KOPT-K1 (cell line): ENCODE measurements around the gene OSBPL5.

Experiments
- H3K27ac ChIP-seq: fragments of 200-600 bp; sonication (generic); 2 replicates; pipeline ENCODE4 v1.5.1; 2016; ENCODE audit warnings: antibody characterized with exemption, mild to moderate bottlenecking, low read depth, low read length; ENCODE audit not compliant: poor library complexity, severe bottlenecking
- H3K36me3 ChIP-seq: fragments of 200-600 bp; sonication (generic); 2 replicates; pipeline ENCODE4 v1.5.1; 2017; ENCODE audit warnings: antibody characterized with exemption, mild to moderate bottlenecking, low read length, moderate library complexity; ENCODE audit not compliant: insufficient read depth
- H3K9me3 ChIP-seq: fragments of 200-600 bp; sonication (generic); 2 replicates; pipeline ENCODE4 v1.5.1; 2017; ENCODE audit warnings: antibody characterized with exemption, low read length, mild to moderate bottlenecking; ENCODE audit not compliant: insufficient read depth, poor library complexity, severe bottlenecking

OSBPL5 gene

DNA sequence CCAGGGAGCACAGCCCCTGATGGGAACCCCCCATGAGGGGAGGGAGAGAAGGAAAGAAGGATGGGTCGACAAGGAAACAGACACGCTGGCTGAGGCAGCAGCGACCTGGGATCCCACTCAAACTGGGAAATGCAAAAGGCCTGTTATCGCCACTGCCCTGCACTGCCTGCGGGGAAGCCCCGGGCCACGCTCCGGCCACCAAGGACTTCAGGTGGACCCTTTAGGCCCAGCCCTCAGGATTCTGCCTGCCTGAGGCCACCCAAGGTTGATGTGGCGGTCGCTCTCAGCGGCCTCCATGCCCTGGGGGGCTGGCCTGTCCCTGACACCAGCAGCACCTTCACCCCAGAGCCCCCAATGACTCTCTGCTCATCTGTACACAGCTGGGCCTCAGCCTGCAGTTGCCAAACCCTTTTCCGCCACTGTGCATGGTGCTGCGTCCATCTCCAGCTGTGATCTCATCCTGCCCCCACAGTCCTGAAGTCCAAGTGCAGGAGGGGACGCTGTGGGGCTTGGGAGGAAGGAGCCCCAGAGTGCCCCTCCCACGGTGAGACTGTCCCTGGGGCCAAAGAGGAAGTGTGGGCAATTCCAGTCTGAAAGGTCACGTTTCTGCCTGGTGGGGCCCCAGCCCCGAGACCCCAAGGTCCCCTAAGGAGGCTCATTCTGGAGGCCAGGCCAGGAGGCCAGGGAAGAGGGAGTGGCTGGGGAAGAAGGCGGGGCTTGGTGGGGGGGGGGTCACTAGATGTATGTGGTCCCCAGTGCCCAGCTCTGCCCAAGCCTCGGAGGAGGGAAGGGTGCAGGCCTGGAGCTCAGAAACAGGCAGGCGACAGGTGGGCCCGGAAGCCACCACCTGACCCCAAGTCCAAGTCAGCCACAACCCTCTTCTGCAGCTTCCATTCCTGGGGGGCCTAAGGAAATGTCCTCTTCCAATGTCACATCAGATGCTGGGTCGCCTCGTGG, 31.6 kb downstream of the OSBPL5 start:
- no peak overlapping the region for H3K27ac ChIP-seq
- no peaks in the 10 kb centered on the region for H3K9me3 ChIP-seq
- H3K36me3 ChIP-seq: peaks cover 33% of the 10 kb centered on the region; the same call in 1 of the 2 replicates

DNA sequence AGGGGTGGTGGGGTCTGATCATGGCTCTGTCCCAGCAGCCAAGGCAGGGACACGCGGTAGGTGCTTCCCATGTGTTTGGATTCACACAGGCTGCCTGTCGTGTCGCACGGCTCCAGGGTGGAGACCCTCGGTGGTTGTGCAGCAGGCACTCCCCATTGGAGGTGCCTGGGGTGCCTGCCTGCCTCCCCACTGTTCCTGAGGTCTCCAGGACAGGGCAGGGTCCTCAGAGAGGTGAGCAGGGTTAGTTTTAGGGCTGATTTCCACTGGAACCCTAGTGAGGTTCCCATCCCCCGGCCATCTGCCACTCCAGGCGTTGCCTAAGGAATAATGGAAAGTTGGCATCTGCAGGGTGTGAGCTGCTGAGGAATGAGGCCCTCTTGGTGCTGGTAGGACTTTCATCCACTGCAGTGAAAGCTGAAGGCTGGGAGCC, 32.3 kb downstream of the OSBPL5 start:
- no peak overlapping the region for H3K27ac ChIP-seq
- peaks cover 40% of the 10 kb centered on the region for H3K36me3 ChIP-seq
- no peaks in the 10 kb centered on the region for H3K9me3 ChIP-seq

DNA sequence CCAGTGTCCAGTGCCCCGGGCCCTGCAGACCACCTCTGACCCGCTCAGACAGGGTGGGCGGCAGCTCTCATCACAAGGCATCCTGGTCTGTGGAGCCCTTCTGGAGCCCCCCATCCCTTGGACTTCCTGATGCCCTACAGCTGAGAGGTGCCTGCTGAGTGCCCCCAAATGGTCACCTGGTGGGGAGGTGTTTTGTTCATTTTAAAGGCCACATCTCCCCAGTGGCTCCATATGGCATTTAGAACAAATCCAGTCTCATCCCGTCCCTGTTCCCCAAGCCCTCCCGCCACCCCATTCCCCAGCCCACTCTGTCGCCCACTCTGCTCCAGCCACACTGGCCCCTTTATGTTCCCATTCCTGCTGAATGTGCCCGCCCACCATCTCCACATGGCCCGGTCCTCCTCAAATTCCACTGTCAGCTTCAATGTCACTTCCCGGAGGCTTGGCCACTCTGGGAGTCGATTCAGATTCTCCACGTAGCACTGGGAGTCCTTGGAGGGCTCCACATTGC, 32.8 kb downstream of the OSBPL5 start:
- H3K9me3 ChIP-seq: no peaks in the 10 kb centered on the region
- peaks cover 45% of the 10 kb centered on the region for H3K36me3 ChIP-seq

GRCh38 chr11:3131330-3131941, 33.7 kb downstream of the OSBPL5 start:
- H3K27ac ChIP-seq: no peak overlapping the region
- H3K36me3 ChIP-seq: peaks cover 48% of the 10 kb centered on the region
- H3K9me3 ChIP-seq: no peaks in the 10 kb centered on the region

More for the DNA sequence above, 32.8 kb downstream of the OSBPL5 start:
- H3K27ac ChIP-seq: no peak overlapping the region

DNA sequence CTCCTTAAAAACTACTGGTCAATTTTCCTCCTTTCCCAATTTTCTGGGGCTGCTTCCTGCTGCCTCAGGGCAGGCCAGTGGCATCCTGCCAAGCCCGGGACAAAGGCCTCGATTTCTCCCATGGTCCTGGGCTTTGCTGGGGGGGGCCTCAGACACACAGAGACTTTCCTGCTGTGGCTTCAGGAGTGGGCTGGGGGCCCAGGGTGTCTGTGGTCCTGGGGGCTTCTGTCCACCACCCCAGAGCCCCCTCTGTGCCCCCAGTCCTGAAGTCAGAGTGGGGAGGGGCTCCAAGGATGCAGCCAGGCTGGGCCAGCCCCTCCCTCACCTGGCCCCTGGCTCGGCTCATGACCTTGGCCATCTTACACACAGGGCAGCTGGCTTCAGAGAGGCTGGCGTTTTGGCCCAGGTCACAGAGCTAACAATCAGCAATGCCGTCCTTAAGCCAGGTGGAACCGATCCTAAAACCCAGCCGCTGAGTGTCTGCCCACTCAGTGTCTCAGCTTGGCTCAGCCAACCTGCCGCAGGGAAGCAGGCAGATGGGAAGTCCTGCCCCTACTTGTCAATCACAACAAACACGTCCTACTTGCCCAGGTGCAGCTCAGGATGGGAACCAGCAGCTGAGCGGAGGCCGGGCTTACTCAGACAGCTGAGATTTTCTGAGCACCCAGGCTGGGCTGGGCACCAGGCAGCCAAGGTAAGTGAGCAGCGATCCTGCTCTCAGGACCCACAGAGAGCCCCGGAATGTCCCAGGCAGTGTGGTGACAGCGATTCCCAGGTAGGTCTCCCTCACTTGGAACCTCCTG, 34.6 kb downstream of the OSBPL5 start:
- Histone ChIP-seq H3K27ac (no peak overlapping the region), H3K9me3 (no peaks in the 10 kb centered on the region), H3K36me3 (peaks cover 53% of the 10 kb centered on the region)

GRCh38 chr11:3129591-3130268, 35.4 kb downstream of the OSBPL5 start:
- no peaks in the 10 kb centered on the region for H3K9me3 ChIP-seq
- no peak overlapping the region for H3K27ac ChIP-seq
- peaks cover 61% of the 10 kb centered on the region for H3K36me3 ChIP-seq

GRCh38 chr11:3129181-3129590, 35.9 kb downstream of the OSBPL5 start:
- H3K9me3 ChIP-seq: no peaks in the 10 kb centered on the region
- peaks cover 64% of the 10 kb centered on the region for H3K36me3 ChIP-seq
- H3K27ac ChIP-seq: no peak overlapping the region

DNA sequence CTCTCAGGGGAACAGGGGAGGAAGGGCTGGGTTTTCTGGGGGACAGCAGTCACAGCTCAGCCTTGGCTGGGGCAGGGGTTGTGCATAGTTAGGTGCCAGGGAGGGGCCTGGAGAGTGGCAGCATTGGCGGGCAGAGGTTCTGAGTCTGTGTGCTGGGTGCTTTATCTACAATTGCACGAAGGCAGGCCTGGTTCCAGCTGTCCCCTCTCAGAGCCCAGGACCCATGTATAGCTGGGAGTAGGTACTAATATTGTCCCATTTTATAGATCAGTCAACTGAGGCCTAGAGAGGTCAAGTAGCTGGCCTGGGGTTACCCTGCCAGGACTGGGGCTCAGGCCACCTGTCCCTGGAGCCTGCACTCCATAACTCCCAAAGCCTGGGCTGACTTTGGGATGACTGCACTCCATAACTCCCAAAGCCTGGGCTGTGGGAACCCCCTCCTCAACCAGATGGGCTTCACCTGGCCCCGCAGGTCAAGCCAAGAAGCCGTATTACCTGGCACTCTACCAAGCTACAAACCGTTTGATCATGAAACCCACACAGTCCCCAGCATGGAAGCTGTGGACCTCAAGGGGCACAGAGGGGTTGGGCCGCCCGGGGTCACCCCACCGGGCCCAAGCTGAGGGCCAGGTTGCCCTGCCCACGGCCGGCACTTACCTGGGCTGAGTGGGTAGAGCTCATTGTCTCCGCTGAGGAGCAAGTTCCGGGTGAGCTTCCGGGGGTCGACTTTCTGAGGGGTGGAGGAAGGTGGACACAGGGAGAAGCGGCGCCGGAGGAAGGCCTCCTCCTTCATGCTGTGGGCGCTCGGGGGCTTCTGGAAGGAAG, 36.5 kb downstream of the OSBPL5 start:
- H3K36me3 ChIP-seq: peaks cover 64% of the 10 kb centered on the region
- no peaks in the 10 kb centered on the region for H3K9me3 ChIP-seq
- H3K27ac ChIP-seq: no peak overlapping the region

DNA sequence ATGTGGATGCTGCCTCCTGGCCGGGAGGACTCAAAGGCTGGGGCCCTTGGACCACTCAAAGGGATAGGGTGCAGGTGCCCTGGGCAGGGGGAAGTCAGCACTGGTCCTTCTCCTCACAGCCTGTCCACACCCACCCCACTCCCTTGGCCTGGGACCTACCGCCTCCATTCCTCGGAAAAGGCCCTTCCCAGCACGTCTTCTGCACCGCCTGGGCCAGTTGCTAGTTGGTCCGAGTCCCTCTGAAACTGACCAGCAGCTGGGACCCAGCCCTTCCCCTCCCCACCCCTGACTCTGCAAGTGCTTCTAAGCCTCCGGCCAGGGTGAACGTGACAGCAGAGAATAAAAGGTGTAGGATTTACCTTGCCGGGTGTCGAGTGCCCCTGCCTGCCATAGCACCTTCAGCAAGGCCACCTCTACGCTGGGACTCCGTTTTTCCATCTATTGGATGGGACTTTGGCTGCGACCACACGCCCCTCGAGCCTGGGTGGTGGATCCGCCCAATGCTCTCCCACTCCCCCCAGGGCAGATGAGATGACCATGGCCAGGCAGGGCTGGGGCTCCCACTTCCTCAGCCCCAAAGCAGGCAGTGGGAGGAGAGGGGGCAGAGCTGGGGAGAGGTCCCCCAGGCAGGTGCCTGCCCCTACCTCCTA, 37.3 kb downstream of the OSBPL5 start:
- Histone ChIP-seq H3K36me3 (peaks cover 64% of the 10 kb centered on the region), H3K9me3 (no peaks in the 10 kb centered on the region), H3K27ac (no peak overlapping the region)

- Histone ChIP-seq H3K27ac (no peak overlapping the region), H3K9me3 (no peaks in the 10 kb centered on the region), H3K36me3 (peaks cover 66% of the 10 kb centered on the region)
Measured at GRCh38 chr11:3126901-3127691, 38.0 kb downstream of the OSBPL5 start.

DNA sequence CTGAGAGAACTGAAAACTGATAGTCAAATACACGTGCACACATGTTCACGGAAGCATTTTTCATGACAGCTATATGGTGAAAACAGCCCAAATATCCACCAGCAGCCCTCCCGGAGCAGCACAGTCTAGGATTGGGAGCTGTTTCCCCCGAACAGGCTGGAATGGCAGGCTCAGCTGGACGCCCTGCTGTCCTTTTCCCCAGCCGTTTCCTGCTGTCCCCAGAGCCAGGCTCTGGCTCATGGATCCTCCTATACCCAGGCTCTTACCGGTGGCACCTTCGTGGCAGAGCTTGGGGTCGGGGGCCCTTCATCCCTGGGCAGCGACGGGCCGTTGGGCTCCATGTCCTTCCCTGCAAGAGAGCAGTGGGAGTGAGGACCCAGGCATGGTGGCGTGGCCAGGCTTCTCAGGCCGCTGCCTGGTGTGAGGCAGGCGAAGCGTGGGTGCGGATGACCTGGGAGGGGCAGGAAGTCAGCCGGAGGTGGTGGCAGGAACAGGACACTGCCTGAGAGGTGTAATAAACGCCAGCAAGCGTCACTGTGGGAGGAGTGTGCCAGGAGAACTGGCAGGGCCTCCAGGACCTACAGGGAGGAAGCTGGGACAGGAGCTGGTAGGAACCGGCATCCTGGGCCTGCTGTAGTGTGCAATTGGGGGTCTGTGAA, 38.8 kb downstream of the OSBPL5 start:
- peaks cover 74% of the 10 kb centered on the region for H3K36me3 ChIP-seq
- no peaks in the 10 kb centered on the region for H3K9me3 ChIP-seq
- H3K27ac ChIP-seq: no peak overlapping the region

GRCh38 chr11:3124821-3125220, 40.3 kb downstream of the OSBPL5 start:
- Histone ChIP-seq H3K9me3 (no peaks in the 10 kb centered on the region), H3K27ac (no peak overlapping the region), H3K36me3 (peaks cover 89% of the 10 kb centered on the region)
